ACHN (cell line): ENCODE measurements around the gene SORBS1.

Experiments
- DNase-seq: peaks from one replicate; pipeline ENCODE4 v3.0.0-alpha.2; 2015
- in situ Hi-C: cut with HindIII; loops from 2 replicates; pipeline ENCODE4 v1.10.0; 2017; ENCODE audit warnings: low sequenced_read_pairs, low pct_ligation_motif_present, low pct_unique_long_range_greater_than_20kb

Gene SORBS1

DNA sequence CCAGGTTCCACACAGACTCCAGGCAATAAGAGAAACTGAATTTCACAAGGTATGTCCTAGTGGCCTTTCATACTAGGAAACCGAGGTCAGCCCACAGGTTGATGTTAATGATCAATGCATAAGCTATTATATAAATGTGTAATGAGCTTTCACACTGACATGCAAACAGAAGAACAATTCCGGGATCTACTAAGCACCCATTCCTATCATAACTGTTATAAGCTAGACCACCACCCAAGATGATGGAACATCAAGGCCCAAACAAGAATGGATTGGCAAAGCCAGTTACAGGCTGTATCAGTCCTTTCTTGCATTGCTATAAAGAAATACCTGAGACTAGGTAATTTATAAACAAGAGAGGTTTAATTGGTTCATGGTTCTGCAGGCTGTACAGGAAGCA lies 15.2 kb downstream of the SORBS1 start:
- in situ Hi-C loops: no loop called here
- no peak for DNase-seq

DNA sequence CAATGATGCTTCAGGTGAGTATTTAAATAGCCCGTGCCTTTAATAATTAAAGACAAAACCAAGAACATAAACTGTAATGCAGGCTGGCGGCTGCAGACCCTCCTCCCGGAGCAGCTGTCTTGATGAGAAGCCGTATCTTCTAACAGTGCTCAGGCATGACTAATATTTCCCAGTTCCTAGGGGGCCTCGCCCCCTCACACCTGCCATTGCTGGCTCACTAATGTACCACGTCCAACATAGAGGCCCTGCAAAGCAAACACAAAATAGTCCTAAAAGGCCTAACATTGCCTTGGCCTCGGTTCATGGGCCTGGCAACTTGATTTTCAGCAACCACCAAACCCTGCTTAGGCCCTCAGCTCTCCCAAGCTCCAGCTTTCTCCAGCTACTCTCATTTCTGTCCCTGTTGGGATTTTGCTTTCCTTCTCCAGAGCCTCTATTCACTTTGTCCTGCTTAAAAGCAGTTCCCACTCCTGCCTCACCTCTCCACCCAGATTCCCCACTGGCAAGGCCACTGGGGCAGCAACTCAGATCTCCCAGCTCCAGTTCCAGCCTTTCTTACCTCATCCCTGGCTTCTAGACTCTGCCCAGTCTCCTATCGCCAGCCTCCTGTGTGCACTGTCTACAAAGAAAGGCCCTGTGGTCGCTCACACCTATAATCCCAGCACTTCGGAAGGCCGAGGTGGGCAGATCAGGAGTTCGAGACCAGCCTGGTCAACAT lies 16.2 kb downstream of the SORBS1 start:
- no peak for DNase-seq
- in situ Hi-C loops: no loop called here

DNA sequence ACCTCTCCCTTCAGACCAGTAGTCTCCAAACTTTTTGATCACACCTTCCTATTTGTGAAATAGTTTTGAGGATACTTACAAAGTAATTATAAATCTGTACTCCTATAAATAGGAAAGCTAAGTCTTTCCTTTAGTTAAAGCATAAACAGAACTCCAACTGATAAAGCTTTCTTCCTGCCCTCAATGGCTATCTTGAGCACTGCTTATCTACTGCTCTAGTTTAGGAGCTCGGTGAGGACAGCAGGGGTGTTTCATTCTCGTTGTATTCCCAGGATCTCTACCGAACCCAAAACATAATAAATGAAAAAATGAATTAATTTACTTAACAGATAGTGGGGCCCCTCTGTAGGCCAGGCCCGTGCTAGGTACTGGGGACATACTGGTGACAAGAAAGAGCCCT lies 17.7 kb downstream of the SORBS1 start:
- in situ Hi-C loops: no loop called here
- no peak for DNase-seq

DNA sequence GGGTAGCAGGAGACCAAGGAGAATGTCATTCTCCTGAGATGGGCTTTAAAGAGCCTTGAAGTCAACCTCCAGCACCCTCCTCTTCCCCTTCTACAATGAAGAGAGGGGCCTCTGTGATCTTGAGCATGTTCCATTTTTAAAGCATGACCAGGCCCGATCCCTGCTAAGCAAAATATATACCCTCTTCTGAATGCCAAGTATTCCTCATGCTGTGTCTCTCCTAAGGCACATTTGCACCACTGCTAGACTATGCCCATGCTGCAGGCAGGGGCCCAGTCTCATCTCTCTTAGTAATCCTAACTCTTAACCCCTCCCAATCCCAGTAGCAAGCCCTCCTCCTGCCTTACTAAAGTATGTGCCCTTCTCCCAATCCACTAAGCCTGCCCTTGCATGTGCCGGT lies 18.4 kb downstream of the SORBS1 start:
- in situ Hi-C loops: no loop called here
- no peak for DNase-seq

DNA sequence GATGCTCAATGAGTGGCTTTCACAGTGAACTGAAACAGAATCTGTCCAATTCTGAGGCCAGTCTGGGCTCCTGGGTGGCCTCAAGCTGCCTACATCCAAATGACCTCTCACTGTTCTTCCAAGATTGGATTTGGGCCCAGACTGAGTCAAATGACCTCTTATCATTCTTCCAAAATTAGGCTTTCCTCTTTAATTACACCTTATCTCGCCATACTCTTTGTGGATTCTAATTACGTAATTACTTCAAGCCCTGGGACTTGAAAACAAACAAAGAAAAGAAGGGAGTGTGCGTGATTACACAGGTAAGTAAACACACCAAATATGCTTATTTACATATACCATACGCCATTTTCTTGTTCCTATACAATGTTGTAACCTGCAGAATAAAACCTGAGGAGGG lies 18.8 kb downstream of the SORBS1 start:
- no peak for DNase-seq
- in situ Hi-C loops: no loop called here

DNA sequence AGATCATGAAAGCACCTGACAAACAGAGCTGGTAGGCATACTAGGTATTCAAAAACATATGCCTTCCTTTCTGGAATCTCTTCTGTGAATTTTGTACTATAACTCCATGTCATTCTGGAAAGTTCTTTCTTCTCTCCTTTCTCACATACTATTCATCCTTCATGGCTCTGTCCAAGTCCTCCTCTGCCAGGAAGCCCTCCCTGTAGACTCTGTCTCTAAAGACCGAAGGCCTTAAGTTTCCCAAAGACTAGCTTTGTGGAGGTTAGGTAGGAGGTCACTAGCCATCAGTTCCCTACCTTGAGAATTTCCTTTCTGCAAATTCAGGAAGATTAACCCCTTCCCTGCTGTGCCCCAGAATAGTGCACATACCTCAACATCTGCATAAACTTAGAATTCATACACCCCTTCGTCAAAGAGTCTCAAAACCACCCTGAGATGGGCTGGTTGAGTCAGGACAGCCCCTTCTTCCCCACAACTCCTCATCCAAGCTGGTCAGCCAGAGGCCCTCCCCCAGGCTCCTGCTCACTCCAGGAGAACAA lies 20.6 kb downstream of the SORBS1 start:
- in situ Hi-C loops: no loop called here
- no peak for DNase-seq

DNA sequence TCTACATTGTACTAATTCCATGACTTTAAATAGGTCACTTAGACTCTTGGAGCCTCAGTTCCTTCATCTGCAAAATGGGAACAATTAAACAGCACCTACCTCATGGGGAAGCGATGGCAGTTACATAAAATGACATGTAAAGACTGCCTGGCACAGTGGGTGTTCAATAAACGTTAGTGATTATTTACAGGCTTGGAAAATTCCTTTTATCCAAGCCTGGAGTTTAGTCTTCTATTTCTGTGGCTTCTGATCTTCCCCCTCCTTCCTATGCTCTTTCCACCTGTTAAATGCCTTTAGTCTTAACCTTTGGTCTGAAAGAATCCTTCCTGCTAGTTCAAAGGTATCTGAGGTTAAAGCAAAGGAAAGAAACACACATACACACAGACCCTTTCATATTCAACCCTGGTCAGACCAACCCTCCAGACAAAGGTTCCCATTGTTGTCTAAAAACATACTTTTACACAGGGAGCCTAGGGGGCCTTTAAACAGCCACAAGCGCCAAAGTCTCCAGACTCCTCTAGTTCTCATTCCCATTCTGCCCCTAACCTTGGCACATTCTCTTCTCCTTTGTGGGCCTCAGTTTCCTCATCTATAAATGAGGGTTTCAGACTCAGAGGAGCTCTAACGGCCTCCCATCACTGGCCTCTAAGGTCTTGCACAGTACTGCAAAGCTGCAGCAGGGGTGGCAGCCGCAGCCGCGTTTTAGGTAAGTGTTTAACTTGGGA lies 21.4 kb downstream of the SORBS1 start:
- no peak for DNase-seq
- in situ Hi-C loops: no loop called here

DNA sequence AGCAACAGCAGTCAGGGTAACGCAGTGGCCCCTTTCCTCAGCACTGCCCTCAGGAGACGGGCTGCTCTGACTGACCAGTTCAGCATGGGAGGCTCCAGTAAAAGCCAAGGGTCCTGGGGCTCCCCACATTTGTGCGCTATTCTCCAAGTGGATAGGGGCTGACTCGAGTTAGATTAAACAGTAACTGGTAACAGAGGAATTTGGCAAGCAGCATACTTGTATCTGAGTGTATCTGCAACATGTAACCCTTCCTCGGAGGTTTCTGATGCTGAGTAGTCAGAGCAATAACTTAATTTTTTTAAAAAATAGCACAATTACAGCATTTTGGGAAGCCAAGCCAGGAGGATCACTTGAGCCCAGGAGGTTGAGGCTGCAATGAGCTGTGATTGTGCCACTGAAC lies 22.8 kb downstream of the SORBS1 start:
- in situ Hi-C loops: no loop called here
- DNase-seq: no peak

DNA sequence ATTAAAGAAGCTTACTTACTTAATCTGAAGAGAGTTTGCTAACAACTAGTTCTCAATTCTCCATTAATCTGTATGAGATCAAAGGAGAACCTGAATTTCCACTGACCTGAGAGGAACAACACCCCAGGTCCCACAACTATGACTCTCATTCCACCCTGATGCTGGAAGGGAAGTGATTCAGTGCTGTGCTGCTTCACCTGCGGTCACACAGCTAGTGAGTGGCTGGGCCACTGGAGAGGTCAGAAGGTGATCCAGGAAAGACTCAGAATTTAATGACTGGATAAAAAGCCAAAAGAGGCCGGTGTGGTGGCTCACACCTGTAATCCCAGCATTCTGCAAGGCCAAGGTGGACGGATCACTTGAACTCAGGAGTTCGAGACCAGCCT lies 23.6 kb downstream of the SORBS1 start:
- DNase-seq: no peak
- in situ Hi-C loops: no loop called here

DNA sequence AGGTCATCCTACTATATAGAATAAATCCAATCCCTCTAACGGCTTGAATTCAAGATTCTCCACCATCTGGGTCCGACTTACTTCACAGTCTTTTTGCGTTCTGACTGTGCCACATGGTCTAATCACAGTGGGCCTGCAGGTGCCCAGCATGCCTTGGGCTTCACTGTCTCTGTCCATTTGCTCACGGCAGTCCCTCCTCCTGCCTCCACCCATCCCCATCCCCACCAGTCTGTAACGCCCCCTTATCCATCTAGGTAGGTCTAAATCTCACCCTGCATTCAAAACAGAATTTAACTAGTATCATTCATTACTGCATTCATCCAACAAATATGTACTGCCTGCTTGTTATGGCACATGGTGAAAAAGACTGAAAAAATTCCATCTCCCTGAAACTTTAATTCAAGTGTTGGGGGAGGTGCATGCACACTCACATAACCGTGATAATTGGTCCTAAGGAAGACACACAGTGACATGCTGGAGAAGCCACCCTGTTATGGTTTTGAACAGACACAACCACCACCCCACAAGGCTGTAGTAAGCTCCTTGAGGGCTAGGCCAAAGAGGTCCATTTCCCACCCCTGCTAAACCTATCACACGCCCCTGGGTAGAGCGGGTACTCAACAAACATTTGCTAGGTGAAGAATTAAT lies 24.2 kb downstream of the SORBS1 start:
- no peak for DNase-seq
- in situ Hi-C loops: no loop called here

DNA sequence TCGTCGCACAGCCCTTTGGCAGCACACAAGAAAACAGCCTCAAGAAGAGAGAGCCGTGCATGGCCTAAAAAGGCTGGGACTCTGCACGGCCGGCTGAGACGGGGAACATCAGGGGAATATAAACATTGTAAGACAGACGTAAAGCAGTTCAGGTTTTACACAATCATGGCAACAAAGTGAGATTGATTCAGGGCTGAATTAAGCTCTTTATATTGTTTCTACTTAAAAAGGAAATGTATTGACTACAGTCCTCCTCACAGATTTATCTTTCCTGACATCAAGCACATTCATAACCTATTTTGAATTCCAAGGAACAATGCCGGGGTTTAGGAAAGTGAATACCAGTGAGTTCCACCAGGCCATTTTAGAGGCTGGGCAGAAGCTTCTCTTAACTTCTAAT lies 25.2 kb downstream of the SORBS1 start:
- in situ Hi-C loops: no loop called here
- DNase-seq: no peak

DNA sequence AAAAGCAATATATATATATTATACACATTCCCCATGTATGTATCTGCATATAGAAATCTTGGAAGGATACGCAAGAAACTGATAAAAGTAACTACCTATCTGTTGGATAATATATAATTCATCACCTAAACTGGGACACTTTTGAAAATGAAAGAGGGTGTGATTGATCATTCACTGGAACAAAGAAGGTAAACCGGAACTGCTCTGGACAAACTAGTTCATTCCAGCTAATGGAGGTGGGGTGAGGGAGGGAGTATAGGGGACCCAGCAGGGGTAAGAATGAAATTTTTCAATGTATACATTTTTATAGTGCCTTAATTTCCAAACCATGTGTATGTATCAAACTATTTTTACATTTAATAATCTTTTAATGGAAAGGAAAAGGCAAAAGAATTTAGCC lies 25.6 kb downstream of the SORBS1 start:
- DNase-seq: no peak
- in situ Hi-C loops: no loop called here

DNA sequence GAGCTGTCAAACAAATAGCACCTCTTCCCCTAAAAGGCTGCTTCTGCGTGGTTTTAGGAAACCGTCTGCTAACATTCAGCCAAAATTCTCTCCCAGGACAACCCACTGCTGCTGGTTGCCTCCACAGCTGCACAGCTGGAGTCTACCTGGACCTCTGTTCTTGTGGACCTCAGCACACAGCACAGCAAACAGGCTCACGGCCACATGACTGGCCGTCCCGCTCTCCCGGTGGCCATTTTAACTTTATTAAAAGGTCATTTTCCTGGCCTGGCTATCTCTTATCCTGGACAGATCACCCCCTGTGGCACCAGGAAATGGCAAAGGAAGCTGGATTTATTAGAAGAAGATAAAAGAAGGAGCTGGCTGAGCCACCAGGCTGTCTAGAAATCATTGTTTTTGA lies 27.6 kb downstream of the SORBS1 start:
- no peak for DNase-seq
- in situ Hi-C loops: no loop called here

DNA sequence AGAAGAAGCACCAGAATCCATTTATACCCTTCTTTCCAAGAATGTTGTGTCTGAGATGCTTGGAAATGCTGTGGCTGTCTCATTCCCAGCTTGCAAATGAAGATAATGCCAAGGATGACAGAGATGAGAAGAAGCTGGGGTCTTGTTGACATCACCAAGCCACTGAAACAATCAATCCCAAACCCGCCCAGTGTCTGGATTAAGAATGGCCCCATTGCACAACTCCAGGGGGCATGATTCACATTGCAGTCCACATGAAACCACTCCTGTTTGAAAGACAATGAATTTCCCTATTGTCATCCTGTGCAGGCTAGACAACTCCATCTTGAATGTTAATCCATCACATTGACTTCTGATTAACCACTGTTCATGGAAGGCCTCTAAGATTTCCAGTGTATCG lies 28.6 kb downstream of the SORBS1 start:
- in situ Hi-C loops: no loop called here
- DNase-seq: no peak

DNA sequence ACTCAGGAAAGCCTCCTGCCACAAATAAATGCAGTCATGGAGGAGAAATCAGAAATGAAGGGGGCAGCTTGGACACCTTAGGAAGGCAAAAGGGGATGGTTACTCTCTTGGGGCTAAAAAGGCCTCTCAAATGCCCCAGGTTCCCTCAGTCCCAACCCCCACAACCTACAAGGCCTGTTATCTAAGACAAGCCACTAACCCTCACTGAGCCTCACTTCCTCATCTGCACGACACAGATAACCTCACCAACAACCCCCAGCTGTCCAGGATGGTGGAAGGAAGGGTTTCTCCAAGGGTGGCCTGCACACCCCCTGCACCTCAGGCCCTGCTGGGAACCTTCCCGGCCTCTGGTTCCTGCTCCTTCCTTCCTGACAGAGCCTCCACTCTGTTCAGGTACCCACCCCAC lies 29.2 kb downstream of the SORBS1 start:
- no peak for DNase-seq
- in situ Hi-C loops: no loop called here

DNA sequence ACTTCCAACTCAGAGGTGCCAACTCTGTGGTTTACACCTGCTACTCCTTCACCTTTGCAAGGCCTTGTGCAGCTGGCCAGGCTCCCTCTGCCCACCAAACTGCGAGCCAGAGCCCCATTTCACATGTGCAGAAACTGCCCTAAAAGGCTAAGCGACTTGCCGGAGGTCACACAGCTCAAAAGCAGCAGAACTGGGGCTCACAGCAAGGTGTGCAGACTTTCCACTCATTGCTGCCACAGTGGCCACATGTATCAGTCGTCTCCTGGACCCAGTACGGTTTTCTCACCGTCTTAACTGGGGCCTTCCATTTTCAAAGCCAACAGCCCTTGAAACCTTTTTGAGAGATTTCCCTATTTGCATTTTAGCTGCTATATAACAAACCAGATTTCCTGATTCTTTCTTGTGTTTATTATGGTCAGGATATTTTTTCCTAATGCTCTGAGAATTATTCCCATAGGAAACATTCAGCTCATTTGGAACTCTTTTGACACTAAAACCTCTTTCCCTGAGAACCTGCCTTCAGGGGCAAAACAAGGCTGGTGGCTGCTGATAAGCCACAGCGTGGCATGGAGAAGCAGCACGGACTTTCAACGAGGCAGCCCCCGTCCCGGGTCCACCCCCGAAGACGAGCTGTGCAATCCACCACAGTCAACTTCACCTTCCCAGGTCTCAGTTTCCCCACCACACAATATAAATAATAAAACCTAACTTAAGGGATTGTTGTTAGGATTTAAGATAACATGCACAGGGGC lies 29.9 kb downstream of the SORBS1 start:
- in situ Hi-C loops: no loop called here
- no peak for DNase-seq

DNA sequence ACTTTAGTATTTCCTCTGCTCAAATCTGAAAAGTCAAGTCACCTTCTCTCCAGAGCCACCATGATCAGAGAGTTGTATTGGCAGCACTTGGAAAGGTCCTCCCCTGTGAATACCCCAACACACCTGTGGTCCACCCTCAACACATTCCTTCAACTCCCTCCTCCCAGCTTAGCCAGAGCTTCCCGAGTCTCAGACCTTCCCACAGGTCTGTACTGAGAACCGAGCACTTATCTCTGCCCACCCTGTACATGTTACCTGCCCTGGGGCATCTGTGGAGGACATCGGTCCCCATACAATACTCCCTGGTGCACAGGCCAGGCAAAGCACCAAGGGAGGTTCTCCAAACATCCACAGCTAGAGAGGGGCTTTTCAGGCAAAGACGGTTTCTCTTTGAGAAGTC lies 30.6 kb downstream of the SORBS1 start:
- in situ Hi-C loops: no loop called here
- no peak for DNase-seq

DNA sequence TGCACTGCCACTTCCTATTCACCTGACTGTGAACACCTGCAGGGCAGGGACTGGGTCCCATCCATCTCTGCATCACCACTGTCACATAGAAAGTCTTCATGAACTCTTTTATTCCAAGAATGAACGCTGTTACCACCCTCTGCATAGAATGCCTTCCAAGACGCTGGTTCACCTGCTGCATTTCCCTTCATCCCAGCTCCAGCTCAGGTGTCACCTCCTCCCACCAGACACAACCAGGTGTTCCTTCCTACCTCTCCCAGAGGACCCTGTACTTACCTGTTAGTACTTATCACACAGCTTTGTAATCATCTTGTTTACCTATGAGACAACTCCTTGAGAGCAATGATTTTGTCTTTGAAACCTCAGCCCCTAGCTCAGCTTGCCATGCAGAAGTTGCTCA lies 31.1 kb downstream of the SORBS1 start:
- DNase-seq: no peak
- in situ Hi-C loops: no loop called here

DNA sequence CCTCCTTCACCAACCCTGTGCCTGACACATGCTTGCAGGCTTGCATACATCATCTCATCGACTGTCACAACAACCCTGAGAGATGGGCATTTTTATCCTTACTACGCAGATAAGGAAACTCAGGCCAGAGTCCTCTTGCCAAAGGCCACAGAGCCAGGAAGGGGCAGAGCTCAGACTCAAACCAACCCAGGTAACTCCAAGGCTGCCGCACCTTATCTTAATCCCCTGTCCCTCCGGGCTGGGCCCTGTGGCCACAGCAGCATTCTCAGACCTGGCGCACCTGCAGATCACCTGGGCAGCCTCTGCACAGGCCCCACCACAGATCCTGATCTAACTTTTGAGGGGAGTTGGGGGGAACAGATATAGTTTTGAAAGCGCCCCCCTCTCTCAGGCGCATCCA lies 35.1 kb downstream of the SORBS1 start:
- DNase-seq: no peak
- in situ Hi-C loops: no loop called here
